Heart right ventricle (tissue), 16 donors: ENCODE data around the gene MVB12B. TPM values are rescaled to one million over a fixed set of nuclear protein-coding genes. Genes with fewer than 3 reads are reported as not detected.

Source experiments
- ATAC-seq, 8 donors: fragments of 200-7000 bp; cut with Tn5 transposase; one replicate each; pipeline ENCODE4 v1.9.1; 2020; ENCODE audit warnings: mild to moderate bottlenecking in 8 of 8, moderate library complexity in 8 of 8, moderate number of reproducible peaks in 1 of 8
- DNase-seq, 2 donors: peaks; one replicate each; pipeline ENCODE4 v3.0.0-alpha.2; 2020
- H3K27ac ChIP-seq, 10 donors: fragments of 200-600 bp; sonication (generic) in 2 of 10; one replicate each; pipeline versions ENCODE4 v1.5.0 to v1.8.0; 2020 to 2022; ENCODE audit warnings: mild to moderate bottlenecking in 3 of 10
- H3K27me3 ChIP-seq, 7 donors: fragments of 200-600 bp; one replicate each; pipeline ENCODE4 v1.8.0; 2021 to 2022; ENCODE audit warnings: mild to moderate bottlenecking in 2 of 7
- H3K36me3 ChIP-seq, 9 donors: fragments of 200-600 bp; sonication (generic) in 1 of 9; one replicate each; pipeline versions ENCODE4 v1.5.0 to v1.8.0; 2020 to 2022; ENCODE audit warnings: mild to moderate bottlenecking in 2 of 9
- H3K4me1 ChIP-seq, 9 donors: fragments of 200-600 bp; sonication (generic) in 1 of 9; one replicate each; pipeline versions ENCODE4 v1.5.0 to v1.8.0; 2020 to 2022; ENCODE audit warnings: mild to moderate bottlenecking in 4 of 9
- H3K4me3 ChIP-seq, 10 donors: fragments of 200-600 bp; sonication (generic) in 2 of 10; one replicate each; pipeline versions ENCODE4 v1.5.0 to v1.8.0; 2020 to 2022; ENCODE audit warnings: mild to moderate bottlenecking in 7 of 10, moderate library complexity in 2 of 10
- H3K9me3 ChIP-seq, 11 donors: fragments of 200-600 bp in 10 of 11; sonication (generic) in 2 of 11; one replicate each; pipeline versions ENCODE4 v1.5.0 to v1.8.0; 2013 to 2022; ENCODE audit warnings: mild to moderate bottlenecking in 2 of 11, control low read depth in 1 of 11, moderate library complexity in 1 of 11
- WGBS, 2 donors: extraction: QIAGEN DNeasy Blood & Tissue Kit; methylation state at CpG; one replicate each; pipeline ENCODE4 v1.1.7; 2013; ENCODE audit warnings: inconsistent platforms in 1 of 2; 5-methylcytosine and 5-hydroxymethylcytosine counted together
- intact Hi-C, 10 donors: fragments of 100-400 bp; cut with DNase I; formaldehyde crosslinking; loops; one replicate each; pipeline versions ENCODE4 v1.11.1 to v1.14.2; 2022
- polyA plus RNA-seq, 2 donors: library from polyadenylated mRNA; stranded (reverse); fragments of 200-250 nt; gene quantifications; one replicate each; pipeline ENCODE4 v1.2.3, GENCODE V29; 2013
- total RNA-seq, 10 donors: library from RNA; stranded (reverse); fragmentation: NEBNext Ultra II Directional in 3 of 10; extraction: Animal tissue kit (Norgen Biotek cat#: 25700) in 3 of 10; gene quantifications; one replicate each; pipeline versions ENCODE4 v1.2.1 to v1.2.4, GENCODE V29; 2021 to 2023
- TF ChIP-seq, protein P1 (sequence below), 9 donors: fragments of 200-600 bp; sonication (generic) in 2 of 9; IDR thresholded peaks; one replicate each; pipeline versions ENCODE4 v1.5.0 to v1.8.0; 2021 to 2022; ENCODE audit warnings: antibody characterized with exemption in 9 of 9, mild to moderate bottlenecking in 5 of 9, moderate library complexity in 1 of 9
- donor health status: Arrhythmogenic right ventricular cardiomyopathy.
- donor health status: ischemic (EF 13 %, LVEDD 7.1; RV severe dilation, severe dysfunction).
- donor health status: healthy with polysubstance abuse.
- donor health status: DM: no; HTN: yes; CAD: no.
- donor health status: DM: no; HTN: no; CAD: no.
- donor health status: ischemic (EF 25% LVEDD 6.9; RV normal size, moderate dysfunction).
- donor health status: ischemic (EF 25% LVEDD 5.7; RV mildly dilated, moderate dysfunction).
- donor health status: healthy.
- donor health status: DM: yes; HTN: yes; CAD: no.
- donor health status: Ischemic cardiomyopathy.
- donor health status: ischemic (EF 35%, LVEDD 5.7; RV mildly dilated, moderate dysfunction).
- donor health status: nonischemic (EF 11% LVEDD 7.7; RV severe dilation, severe dysfunction).
- donor health status: DM: yes; HTN: yes; CAD: no.
- donor health status: PGD.
- donor health status: ischemic (EF 29% LVEDD 5.4; RV normal size, mild dysfunction).
- donor health status: nonischemic (EF 23%, LVEDD 6.1; RV moderate dilation, normal function).

The MVB12B gene
- total and polyA plus RNA-seq, 12 donors = 2.8 to 16.5 (median 10.6) TPM

DNA sequence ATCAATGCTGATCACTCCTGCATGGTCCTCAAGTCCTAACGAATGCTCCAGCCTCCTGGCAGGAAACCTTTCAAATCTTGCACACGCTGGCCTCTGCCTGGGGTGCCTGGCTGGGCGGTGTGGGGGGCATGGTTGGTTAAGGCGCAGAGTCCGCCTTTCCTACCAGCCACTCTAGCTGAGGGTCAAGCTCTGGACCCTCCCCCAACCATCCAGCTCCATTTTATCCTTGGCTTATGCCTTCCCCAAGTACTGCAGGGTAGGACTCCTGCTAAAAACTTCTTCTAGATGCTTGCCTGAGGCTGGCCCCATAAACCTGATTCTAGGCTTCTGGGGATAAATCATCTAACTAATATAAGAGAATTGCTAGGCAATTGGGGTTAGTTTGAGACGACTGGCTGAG, 808 bp upstream of the MVB12B start:
- intact Hi-C loops = loop anchor here in 1 of 10 donors (2.0 kb wide), 1 partner anchor 43 kb away; no protein-coding TSS in a partner anchor
- peaks cover 3 to 42% (median 23%) of the 10 kb centered on the region in 9 donors for H3K4me1 ChIP-seq
- peak overlapping the region in 9 of 10 donors; percentile 65 to 90 (median 81) for H3K27ac ChIP-seq
- peak overlapping the region; percentile 27 to 86 (median 61) for H3K4me3 ChIP-seq
- DNase-seq (no peak), ATAC-seq (no peak)
- TF ChIP-seq, protein P1, sequence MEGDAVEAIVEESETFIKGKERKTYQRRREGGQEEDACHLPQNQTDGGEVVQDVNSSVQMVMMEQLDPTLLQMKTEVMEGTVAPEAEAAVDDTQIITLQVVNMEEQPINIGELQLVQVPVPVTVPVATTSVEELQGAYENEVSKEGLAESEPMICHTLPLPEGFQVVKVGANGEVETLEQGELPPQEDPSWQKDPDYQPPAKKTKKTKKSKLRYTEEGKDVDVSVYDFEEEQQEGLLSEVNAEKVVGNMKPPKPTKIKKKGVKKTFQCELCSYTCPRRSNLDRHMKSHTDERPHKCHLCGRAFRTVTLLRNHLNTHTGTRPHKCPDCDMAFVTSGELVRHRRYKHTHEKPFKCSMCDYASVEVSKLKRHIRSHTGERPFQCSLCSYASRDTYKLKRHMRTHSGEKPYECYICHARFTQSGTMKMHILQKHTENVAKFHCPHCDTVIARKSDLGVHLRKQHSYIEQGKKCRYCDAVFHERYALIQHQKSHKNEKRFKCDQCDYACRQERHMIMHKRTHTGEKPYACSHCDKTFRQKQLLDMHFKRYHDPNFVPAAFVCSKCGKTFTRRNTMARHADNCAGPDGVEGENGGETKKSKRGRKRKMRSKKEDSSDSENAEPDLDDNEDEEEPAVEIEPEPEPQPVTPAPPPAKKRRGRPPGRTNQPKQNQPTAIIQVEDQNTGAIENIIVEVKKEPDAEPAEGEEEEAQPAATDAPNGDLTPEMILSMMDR (IDR thresholded peaks at IDR 0.05) = no peak
- no peaks in the 10 kb centered on the region for H3K27me3 ChIP-seq
- 80 to 86% methylated on average over 6 of the region's 6 CpGs for WGBS, 2 donors
- H3K36me3 ChIP-seq = no peaks in the 10 kb centered on the region
- peaks cover 0 to 20% (median 10%) of the 10 kb centered on the region in 11 donors for H3K9me3 ChIP-seq

DNA sequence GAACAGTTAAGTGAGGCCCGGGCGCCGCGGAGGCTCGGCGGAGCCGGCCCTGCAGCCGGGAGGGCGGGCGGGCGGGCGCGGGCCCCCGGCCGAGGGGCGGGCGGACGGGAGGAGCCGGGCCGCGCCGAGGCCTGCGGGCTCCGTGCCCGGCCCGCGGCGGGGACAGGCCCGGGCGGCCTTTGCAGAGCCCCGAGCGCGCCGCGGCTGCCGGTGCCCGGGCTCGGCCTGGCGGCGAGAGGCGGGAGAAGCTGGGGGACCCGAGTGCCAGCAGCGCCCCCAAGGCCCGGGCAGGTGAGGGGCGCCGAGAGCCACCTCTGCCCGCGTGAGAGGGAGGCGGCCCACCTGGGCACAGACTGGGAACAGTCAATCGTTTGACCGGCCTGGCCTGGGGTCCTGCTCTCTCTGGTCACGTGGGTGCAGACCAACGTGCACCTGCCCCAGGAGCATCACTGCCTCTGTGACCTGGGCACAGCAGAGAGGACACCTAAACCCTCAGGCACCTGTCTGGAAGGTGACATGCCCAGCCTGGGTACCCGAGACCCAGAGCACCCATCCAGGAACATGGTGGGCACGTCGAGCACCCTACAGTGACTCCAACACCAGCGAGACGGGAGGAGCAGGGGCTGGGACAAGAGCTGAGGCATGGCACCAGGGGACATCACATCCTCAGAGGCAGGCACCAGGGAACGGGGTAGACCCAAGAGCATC, 531 bp downstream of the MVB12B start:
- DNase-seq = no peak
- peak; percentile 45 to 78 (median 58) for ATAC-seq
- peak overlapping the region; percentile 38 to 88 (median 80) for H3K27ac ChIP-seq
- no peaks in the 10 kb centered on the region for H3K27me3 ChIP-seq
- peaks cover 3 to 55% (median 25%) of the 10 kb centered on the region in 9 donors for H3K4me1 ChIP-seq
- TF ChIP-seq, protein P1 (IDR thresholded peaks at IDR 0.05) = peak in 1 of 9 donors; percentile 5
- peaks cover 0 to 20% (median 10%) of the 10 kb centered on the region in 11 donors for H3K9me3 ChIP-seq
- H3K36me3 ChIP-seq = no peaks in the 10 kb centered on the region
- peak overlapping the region; percentile 42 to 86 (median 70) for H3K4me3 ChIP-seq
- intact Hi-C loops = loop anchor here in 1 of 10 donors (2.0 kb wide), 1 partner anchor 42 kb away; no protein-coding TSS in a partner anchor
- 4 to 9% methylated on average over 25 to 59 of the region's 59 CpGs for WGBS, 2 donors

DNA sequence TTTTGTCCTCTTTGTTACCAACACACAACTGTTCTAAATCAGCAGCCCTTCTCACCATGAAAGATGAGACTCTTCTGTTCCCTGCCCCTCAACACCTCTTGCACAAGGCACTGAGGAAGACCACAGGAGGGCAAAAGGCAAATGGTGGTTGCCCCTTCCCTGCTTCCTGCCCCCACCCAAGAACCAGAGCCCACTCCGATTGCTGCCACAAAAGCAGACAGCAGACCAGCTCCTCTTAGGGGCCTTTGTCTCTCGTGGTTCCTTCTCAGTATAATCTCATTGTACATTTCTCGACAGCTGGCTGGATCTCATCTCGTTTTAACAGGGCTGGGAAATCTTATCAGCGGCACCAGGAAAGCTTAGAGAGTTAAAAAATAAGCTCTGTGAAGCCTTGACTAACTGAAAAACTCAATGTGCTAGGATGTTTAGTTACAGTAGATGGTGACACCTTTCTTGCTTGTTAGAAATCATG, 1.1 kb downstream of the MVB12B start:
- TF ChIP-seq, protein P1 (IDR thresholded peaks at IDR 0.05) = no peak
- no peak for DNase-seq
- H3K27ac ChIP-seq = peak overlapping the region in 9 of 10 donors; percentile 50 to 83 (median 80)
- WGBS, 2 donors = 33 to 34% methylated on average over 5 of the region's 5 CpGs
- peak in 2 of 8 donors; percentile 4 to 7 for ATAC-seq
- peak overlapping the region; percentile 42 to 86 (median 70) for H3K4me3 ChIP-seq
- H3K36me3 ChIP-seq = no peaks in the 10 kb centered on the region
- intact Hi-C loops = loop anchor here in 1 of 10 donors (2.0 kb wide), 1 partner anchor 41 kb away; no protein-coding TSS in a partner anchor
- peaks cover 0 to 20% (median 10%) of the 10 kb centered on the region in 11 donors for H3K9me3 ChIP-seq
- no peaks in the 10 kb centered on the region for H3K27me3 ChIP-seq
- peaks cover 3 to 59% (median 31%) of the 10 kb centered on the region in 9 donors for H3K4me1 ChIP-seq

DNA sequence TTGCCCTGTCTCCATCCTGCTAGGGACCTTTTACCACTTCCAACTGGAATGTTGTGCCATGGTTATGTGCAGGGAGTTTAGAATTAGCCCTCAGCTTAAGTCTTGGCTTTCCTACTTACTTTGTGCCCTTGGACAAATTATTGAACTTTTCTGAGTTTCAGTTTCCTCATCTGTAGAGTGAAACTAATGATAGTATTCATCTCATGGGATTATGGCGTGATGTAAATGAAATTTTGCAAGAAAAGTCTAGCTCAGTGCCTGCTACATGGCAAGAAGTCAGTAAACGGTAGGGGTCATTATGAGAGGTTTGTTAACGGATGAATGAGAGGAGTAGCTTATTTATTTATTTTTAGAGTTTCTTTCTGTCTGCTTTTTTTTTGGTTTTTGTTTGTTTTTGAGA, 1.8 kb downstream of the MVB12B start:
- H3K36me3 ChIP-seq = no peaks in the 10 kb centered on the region
- peaks cover 7 to 66% (median 35%) of the 10 kb centered on the region in 9 donors for H3K4me1 ChIP-seq
- 84 to 95% methylated on average over 3 of the region's 3 CpGs for WGBS, 2 donors
- DNase-seq (no peak), ATAC-seq (no peak)
- TF ChIP-seq, protein P1 (IDR thresholded peaks at IDR 0.05) = no peak
- no peaks in the 10 kb centered on the region for H3K27me3 ChIP-seq
- peak overlapping the region in 2 of 10 donors; percentile 68 to 72 for H3K4me3 ChIP-seq
- H3K27ac ChIP-seq = peak overlapping the region in 2 of 10 donors; percentile 80 to 82
- intact Hi-C loops = no loop called here
- H3K9me3 ChIP-seq = peaks cover 0 to 19% (median 10%) of the 10 kb centered on the region in 11 donors
